ENCODE data around the gene BOD1L1.

BOD1L1 gene

GRCh38 chr4:13538427-13538973 is 89.0 kb downstream of the BOD1L1 start:
- DNase-seq: no peak

DNA sequence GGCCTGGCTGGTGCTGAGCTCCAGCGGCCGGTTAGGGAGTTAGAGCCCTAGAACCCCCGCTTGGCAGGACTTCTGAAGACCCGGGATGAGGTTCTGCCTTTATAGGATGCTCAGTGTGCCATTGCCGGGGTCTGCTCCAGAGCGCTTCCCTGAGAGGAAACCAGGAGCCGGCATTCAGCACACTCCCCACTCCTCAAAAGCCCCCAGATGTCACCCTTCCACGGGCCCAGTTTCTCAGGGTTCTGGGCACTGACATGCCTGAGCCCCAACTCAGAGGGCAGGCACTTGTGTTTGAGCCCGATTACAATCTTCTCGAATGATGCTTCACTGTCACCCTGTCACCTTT is 89.7 kb downstream of the BOD1L1 start:
- no peak for DNase-seq

DNA sequence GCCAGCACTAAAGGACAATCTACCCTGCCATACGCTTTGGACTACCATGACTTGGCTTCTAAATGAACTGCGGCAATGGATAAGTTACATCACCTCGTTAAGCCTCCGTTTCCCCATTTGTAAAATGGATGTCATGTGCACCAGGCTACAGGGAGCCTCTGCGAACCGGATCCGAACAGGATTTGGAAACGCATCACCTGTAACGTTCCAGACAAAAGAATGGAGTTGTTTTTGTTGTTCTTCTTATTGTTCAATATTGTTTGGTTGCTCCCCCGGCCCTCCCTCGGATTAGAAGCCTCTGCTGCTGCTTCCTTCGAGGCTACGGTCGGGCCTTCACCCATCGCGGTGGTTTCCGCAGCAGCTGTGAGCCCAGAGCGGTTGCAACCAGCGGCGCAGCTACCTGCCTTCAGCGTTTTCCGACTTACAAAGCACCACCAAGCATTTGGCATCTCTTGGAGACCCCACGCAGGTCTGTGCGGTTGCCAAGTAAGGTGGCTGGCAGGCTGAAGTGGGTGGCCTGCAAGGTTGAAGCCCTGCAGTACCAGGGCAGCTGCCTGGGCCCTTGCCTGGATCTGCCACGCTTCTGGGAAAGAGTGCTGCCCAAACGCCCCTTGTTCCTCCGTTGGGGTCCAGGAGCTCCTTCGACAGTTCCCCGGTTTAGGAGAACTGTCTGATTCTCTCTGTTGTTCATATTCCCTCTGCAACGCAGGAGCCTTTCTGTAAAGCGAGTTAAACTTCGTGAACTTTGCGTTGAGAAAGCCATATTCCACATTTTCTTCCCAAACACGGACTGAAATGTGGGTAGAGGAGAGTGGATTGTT is 90.3 kb downstream of the BOD1L1 start:
- DNase-seq: no peak

DNA sequence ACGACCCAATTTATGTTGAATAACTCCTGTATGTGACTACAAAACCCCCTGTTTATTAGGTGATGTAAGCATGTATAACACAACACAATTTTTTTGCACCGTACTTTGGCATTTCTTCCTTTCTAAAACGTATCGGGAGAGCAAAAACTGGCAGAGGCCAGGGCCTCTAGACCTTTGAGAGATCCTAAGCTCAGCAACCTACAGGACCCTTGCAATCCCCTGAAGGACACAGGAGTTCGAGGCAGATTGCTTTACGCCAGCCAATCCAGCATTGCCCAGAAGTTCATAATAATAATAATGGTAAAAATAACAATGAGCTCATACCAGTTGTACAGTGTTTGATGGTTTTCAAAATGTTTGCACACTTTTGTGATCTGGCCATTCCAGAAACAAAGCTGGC is 90.9 kb downstream of the BOD1L1 start:
- DNase-seq: no peak

DNA sequence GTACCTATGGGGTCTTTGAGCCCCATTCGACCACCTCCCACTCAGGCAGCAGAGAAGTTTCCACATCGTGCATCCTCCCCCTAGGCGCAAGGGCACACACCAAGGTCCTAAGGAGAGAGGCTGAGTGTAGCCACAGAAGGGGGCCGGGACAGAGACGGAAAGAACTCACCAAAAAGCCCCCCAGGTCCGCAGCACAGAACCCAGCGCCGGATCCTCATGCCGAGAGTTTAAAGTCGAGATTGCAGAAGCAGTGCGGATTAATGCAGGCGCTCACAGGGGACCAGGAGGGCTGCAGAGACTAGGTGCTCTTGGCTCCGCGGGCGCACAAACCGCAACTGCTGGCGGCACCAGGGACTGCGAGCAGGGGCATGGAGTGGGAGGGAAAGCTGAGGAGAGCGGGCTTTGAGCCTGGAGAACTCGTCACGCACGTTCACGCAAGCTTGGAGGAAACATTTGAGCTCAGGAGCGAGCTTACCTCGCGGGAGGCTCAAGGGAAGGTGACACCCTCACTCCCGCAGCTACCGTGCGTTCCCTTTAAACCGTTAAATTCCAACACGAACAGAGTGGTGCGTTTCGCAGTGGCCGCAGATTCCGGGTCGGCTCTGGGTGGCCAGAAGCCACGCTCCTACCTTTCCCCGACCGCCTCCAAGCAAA is 91.7 kb downstream of the BOD1L1 start:
- no peak for DNase-seq

DNA sequence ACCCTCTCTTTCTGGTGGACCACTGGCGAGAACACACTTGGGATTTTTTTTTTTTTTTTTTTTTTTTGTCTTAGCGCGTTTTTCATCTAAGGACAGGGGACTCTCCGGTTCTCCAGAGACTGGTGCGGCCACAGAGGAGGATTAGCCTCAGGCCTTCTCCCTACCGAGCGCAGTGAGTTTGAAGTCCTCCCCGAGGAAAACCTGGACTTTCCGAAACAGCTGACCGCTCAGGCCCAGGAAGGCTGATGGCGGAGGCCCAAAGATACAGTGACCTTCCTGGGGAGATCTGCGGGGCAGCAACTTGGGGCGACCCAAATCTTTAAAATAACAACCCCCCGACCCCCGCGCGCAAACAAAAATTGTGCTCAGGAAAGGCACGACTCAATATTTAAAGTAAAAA is 92.4 kb downstream of the BOD1L1 start:
- DNase-seq: no peak

- DNase-seq: no peak
Measured at GRCh38 chr4:13534344-13535063, 93.0 kb downstream of the BOD1L1 start.

- no peak for DNase-seq
Measured at GRCh38 chr4:13533670-13534343, 93.7 kb downstream of the BOD1L1 start.

- DNase-seq: no peak
Measured at GRCh38 chr4:13531625-13531998, 95.9 kb downstream of the BOD1L1 start.

DNA sequence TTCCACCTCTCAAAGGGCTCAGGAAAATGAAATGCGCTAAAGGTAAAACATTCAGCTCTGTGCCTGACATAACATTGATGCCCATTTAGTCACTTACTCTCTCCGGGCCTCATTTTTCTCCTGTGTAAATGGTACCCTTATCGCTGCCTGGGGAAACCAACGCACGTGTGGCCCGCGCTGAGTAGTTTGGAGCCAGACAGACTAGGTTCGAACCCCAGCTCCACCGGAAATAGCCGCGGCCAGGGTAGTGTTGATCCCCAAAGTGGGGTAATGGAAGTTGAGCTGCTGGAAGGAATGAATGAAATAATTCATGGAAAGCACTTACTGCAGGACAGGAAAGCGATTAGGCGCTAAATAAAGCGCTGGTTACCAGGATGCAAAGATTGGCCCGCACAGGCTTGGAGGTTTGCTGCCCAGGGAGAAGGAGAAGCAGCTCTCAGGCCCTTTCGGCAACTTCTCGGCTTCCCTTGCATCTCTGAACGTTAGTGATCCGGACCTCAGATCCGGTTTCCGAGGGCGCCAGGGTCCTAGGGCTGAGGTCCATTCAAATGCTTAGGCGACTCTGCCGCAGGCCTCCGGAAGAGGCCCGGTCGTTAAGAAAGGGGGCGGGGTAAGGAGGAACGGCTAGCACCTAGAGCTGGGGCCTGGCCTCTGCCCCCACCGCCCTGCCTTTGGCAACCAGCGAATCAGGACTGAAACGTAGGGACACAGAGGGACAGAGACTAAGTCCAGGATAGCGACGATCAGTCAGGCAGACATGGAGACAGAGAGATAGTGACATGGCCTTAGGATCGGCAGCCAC is 96.5 kb downstream of the BOD1L1 start:
- no peak for DNase-seq

DNA sequence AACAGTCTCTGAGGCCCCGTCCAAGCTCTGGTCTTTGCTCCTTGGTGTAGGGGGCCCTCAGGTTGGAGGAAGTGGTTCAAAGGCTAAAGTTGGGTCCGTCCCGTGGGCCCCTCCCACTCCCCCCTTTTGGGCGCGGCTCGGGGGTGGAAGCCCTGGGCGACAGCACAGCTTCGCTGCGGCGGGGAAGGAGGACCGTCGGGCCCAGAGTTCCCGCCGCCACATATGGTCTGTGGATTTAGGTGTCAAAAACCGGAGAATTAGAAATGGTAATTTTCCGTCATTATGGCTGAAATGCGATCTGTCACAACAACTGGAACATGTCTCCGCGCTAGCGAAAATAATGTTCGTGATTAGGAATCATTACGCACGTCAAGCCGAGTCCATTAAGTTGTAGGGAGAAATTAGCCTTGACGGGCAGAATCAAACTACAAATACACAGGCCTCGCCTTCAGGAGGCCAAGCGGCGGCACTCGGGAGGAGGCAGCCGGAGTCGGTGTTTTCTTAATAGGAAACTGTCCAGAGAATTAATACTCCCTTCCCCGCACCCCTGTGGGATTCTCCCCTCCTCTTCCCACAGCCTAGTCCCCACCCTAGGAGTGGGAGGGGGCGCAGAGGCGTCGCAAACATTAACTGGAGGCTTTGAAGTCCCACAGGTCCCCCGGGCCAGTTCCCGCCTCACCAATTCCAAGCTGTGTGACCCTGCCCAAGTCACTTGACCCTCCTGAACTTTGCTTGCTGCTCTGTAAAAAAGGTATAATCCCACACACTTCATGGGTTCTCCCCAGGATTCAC is 98.2 kb downstream of the BOD1L1 start:
- no peak for DNase-seq

DNA sequence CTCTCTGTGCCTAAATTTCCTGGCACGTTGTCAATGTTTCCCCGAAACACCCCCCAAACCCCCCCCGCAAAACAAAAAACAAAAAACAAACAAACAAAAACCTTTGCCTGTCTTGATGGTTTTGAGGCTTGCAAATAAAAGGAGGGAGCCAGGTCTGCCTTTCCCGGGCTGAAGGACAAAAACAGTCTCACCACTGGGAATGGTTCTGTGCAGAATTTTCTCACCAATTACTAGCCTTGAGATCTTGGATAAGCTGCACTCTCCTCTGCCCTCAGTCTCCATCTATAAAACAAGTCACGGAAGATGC is 98.8 kb downstream of the BOD1L1 start:
- no peak for DNase-seq

- DNase-seq: no peak
Measured at GRCh38 chr4:13527981-13528820, 99.3 kb downstream of the BOD1L1 start.

DNA sequence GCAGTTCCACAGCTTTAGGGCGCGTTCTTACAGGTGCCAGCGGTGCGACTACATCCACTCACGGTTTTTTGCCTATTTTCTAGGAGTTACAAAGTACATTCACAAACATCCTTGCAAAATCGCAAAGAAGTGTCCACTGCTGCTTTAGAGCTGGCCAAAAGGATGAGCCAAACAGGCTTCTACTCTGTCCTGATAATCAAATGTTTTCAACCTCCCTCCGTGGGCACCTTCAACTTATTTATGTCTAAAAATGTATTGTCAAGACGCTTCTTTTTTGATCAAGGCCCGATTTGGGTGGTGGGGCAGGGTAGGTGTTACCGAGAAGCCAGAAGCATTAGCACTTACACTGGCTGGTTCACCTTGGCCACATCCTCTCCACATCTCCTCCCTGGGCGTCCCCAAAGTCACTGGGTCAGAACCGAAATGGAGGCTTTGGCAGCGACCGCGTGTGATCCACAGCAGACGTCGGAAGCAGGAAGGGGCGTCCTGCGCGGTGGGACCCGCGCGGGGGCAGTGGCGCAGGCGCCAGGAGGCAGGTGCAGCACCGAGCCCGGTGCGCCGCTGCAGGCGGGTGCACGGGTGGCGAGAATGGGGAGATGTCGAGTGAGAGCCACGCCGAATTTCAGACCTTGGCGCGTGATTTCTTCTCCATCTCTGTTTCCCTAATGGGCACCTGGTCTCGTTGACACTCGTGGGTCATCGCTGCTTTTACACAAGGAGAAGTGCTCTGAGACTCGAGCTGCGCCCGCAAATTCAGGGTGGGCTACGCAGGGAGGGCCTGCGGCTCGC is 100.1 kb downstream of the BOD1L1 start:
- DNase-seq: no peak

DNA sequence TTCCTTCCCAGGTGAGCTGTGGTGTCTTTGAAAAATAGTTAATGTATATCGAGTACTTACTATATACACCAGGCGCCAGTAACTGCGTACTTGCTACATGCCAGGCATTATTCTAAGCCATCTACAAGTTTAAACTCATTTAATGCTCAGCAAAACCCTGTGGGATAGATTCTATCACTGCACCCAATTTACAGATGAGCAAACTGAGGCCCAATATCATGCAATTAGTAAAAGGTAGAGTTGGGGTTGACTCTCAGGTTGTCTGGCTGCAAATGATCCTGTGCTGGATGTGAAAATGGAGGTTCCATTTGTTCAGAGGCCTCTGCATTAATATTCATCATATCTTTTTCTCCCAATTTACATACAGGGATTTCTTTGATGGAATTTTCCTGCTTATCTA is 100.9 kb downstream of the BOD1L1 start:
- no peak for DNase-seq

DNA sequence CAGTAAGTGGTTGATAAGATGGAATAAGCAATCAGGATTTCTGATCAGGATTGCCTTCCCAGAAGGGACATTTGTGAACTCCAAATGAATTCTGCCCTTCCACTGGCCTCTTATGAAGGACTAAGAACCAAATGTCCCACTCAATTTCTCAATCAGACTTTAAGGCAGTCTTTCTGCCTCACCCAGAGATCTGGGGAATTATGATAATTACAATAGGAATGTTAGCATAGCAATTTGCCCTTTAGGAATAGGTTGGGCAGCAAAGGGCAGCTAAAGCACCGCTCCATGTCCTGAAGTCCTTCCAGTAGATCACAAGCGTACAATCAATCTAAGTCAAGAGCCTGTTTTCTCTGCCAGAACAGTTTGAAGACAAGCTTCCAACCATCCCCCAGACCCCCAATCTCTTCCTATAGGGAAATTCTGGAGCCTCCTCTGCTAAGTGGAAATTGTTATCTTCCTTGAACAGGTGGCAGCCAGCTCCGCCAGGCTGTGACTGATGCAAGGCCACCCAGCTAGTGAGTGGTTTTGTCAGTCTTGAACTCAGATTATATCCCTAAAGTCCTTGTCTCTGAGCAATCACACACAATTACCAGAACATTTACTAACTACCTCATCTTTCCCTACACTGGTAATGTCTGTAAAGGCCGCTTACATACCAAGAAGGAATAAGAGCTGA is 101.8 kb downstream of the BOD1L1 start:
- DNase-seq: no peak

GRCh38 chr4:13524504-13525243 is 102.9 kb downstream of the BOD1L1 start:
- DNase-seq: no peak
